Body of pancreas (tissue), 4 donors: ENCODE measurements around the gene RELN. TPM values are rescaled to one million over a fixed set of nuclear protein-coding genes. Genes with fewer than 3 reads are reported as not detected.
A peak's percentile ranks its signal among the peaks of the same experiment; 100 is the strongest.

Experiments
- ATAC-seq: fragments of 150-250 bp; one replicate; pipeline ENCODE4 v1.9.1; 2016
- DNase-seq, 4 donors: peaks; one replicate each; pipeline ENCODE4 v3.0.0-alpha.2; 2019
- H3K27ac ChIP-seq, 4 donors: fragments of 200-600 bp; sonication (generic); 1 replicate in 3 of 4; 2 replicates in 1 of 4; pipeline versions ENCODE4 v1.5.1 to v1.6.1; 2016 to 2019; ENCODE audit warnings: mild to moderate bottlenecking in 1 of 4, mixed read lengths in 1 of 4, moderate library complexity in 1 of 4
- H3K27me3 ChIP-seq, 2 donors: fragments of 200-600 bp; sonication (generic); one replicate each; pipeline ENCODE4 v1.6.0; 2016; ENCODE audit warnings: mild to moderate bottlenecking in 1 of 2
- H3K36me3 ChIP-seq, 2 donors: fragments of 200-600 bp; sonication (generic); replicated peaks in 1 of 2; 2 replicates each; pipeline ENCODE4 v1.5.1; 2016; ENCODE audit warnings: low read depth in 2 of 2; ENCODE audit not compliant: insufficient read depth in 1 of 2
- H3K4me1 ChIP-seq: fragments of 200-600 bp; sonication (generic); one replicate; pipeline ENCODE4 v1.6.0; 2016
- H3K4me3 ChIP-seq, 2 donors: fragments of 200-600 bp; sonication (generic); 1 replicate in 1 of 2; 2 replicates in 1 of 2; pipeline ENCODE4 v1.5.1; 2016 to 2019
- H3K9me3 ChIP-seq, 3 donors: fragments of 200-600 bp; sonication (generic); 1 replicate in 2 of 3; 2 replicates in 1 of 3; pipeline ENCODE4 v1.5.1; 2016
- POLR2A ChIP-seq, 3 donors: fragments of 450-650 bp; IDR thresholded peaks; one replicate each; pipeline ENCODE4 v1.6.1; 2016; ENCODE audit warnings: antibody characterized with exemption in 3 of 3, mild to moderate bottlenecking in 2 of 3
- WGBS, 2 donors: methylation state at CpG; one replicate each; pipeline ENCODE4 v1.1.5; 2017; 5-methylcytosine and 5-hydroxymethylcytosine counted together
- intact Hi-C: fragments of 100-400 bp; cut with DNase I; formaldehyde crosslinking; loops from one replicate; pipeline ENCODE4 v1.15.1; 2023
- total RNA-seq, 2 donors: library from RNA; depleted of rRNA; stranded (reverse); fragments of >200 nt; gene quantifications; one replicate each; pipeline ENCODE4 v1.1.0, GENCODE V29; 2016
- TF ChIP-seq, protein P1 (sequence below), 7 experiments: fragments of 450-650 bp in 4 of 7; fragments of 200-600 bp in 3 of 7; sonication (generic) in 3 of 7; IDR thresholded peaks; one replicate each; pipeline ENCODE4 v1.5.1; 2016 to 2019; ENCODE audit warnings: antibody characterized with exemption in 7 of 7

Gene RELN
- total RNA-seq, 2 donors from 2014 or later, result 0.33 to 3.9 TPM

- intact Hi-C loops, result no loop called here
- WGBS, 2 donors, result 74 to 78% methylated on average over 5 of the region's 5 CpGs
Measured at GRCh38 chr7:103811290-103811689, 178.2 kb downstream of the RELN start.

GRCh38 chr7:103810112-103810744 lies 179.2 kb downstream of the RELN start:
- Histone ChIP-seq H3K9me3 (no peaks in the 10 kb centered on the region), H3K36me3 (no peaks in the 10 kb centered on the region), H3K27ac (no peak overlapping the region), H3K4me3 (no peak overlapping the region), H3K4me1 (no peaks in the 10 kb centered on the region), H3K27me3 (no peaks in the 10 kb centered on the region)
- DNase-seq, result no peak
- 67 to 70% methylated on average over 11 of the region's 11 CpGs for WGBS, 2 donors
- intact Hi-C loops, result no loop called here
- no peak for ATAC-seq
- TF ChIP-seq, protein P1, sequence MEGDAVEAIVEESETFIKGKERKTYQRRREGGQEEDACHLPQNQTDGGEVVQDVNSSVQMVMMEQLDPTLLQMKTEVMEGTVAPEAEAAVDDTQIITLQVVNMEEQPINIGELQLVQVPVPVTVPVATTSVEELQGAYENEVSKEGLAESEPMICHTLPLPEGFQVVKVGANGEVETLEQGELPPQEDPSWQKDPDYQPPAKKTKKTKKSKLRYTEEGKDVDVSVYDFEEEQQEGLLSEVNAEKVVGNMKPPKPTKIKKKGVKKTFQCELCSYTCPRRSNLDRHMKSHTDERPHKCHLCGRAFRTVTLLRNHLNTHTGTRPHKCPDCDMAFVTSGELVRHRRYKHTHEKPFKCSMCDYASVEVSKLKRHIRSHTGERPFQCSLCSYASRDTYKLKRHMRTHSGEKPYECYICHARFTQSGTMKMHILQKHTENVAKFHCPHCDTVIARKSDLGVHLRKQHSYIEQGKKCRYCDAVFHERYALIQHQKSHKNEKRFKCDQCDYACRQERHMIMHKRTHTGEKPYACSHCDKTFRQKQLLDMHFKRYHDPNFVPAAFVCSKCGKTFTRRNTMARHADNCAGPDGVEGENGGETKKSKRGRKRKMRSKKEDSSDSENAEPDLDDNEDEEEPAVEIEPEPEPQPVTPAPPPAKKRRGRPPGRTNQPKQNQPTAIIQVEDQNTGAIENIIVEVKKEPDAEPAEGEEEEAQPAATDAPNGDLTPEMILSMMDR (IDR thresholded peaks at IDR 0.05), result no peak
- no peak for TF ChIP-seq POLR2A (IDR thresholded peaks at IDR 0.05)

More at GRCh38 chr7:103811290-103811689, 178.2 kb downstream of the RELN start:
- Histone ChIP-seq H3K27ac (no peak overlapping the region), H3K4me1 (no peaks in the 10 kb centered on the region), H3K4me3 (no peak overlapping the region), H3K36me3 (no peaks in the 10 kb centered on the region), H3K27me3 (no peaks in the 10 kb centered on the region), H3K9me3 (no peaks in the 10 kb centered on the region)
- TF ChIP-seq POLR2A (IDR thresholded peaks at IDR 0.05), result no peak
- TF ChIP-seq, protein P1 (IDR thresholded peaks at IDR 0.05), result no peak
- no peak for DNase-seq
- no peak for ATAC-seq

DNA sequence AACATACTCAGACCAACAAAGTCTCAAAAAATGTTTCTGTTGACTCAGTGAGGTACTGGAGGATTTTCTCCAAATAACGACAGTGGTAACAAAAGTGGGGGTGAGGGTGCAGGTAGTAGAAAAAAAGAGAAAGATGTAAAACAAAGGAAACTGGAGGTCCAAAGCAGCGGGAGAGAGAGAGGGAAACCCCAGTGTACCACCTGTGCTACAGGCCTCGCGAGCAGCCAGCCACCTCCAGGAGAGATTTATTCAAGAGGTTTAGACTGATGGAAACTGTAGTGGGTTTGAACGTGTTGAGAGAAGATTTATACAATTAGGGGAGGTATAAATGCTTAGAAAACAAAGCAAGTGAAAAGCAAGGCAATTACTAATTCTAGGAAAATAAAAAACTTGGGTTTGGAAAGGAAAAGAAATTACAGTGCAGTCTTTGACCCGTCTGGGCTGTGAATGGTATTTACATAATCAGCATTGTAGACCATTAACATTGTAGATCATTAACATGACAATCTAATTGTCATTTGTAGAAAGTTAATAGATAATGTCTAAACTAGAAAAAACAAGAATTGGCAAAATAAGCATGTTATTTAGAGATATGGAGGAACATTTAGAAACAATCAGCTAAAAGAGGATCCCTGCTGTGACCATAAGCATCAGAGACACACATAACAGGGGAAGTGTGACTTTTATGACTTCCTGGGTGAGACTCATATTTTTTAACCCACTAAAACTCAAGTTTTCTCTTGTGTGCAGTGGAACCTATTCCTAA lies 180.0 kb downstream of the RELN start:
- TF ChIP-seq POLR2A (IDR thresholded peaks at IDR 0.05), result no peak
- TF ChIP-seq, protein P1 (IDR thresholded peaks at IDR 0.05), result no peak
- Histone ChIP-seq H3K27me3 (no peaks in the 10 kb centered on the region), H3K9me3 (no peaks in the 10 kb centered on the region), H3K4me3 (no peak overlapping the region), H3K36me3 (no peaks in the 10 kb centered on the region), H3K4me1 (no peaks in the 10 kb centered on the region), H3K27ac (no peak overlapping the region)
- ATAC-seq (no peak), DNase-seq (no peak)
- WGBS, 2 donors, result 73 to 77% methylated on average over 6 of the region's 6 CpGs
- intact Hi-C loops, result no loop called here

- TF ChIP-seq, protein P1 (IDR thresholded peaks at IDR 0.05), result no peak
- no peak for TF ChIP-seq POLR2A (IDR thresholded peaks at IDR 0.05)
- H3K9me3 ChIP-seq, result no peaks in the 10 kb centered on the region
- intact Hi-C loops, result no loop called here
- H3K27ac ChIP-seq, result no peak overlapping the region
- H3K27me3 ChIP-seq, result no peaks in the 10 kb centered on the region
- no peaks in the 10 kb centered on the region for H3K36me3 ChIP-seq
- H3K4me3 ChIP-seq, result no peak overlapping the region
- no peak for ATAC-seq
- no peaks in the 10 kb centered on the region for H3K4me1 ChIP-seq
- peak in 1 of 4 donors; percentile 2 for DNase-seq
- 67 to 86% methylated on average over 2 of the region's 2 CpGs for WGBS, 2 donors
Measured at GRCh38 chr7:103805346-103805745, 184.1 kb downstream of the RELN start.
